Activated CD4-positive, alpha-beta T cell treated with anti-CD3 and anti-CD28 coated beads, Interleukin-2, amount 50 U/mL, for 16 hours (primary cell): ENCODE data around the gene GORASP1.
A peak's percentile ranks its signal among the peaks of the same experiment; 100 is the strongest.

Experiments
- DNase-seq: peaks from one replicate; pipeline ENCODE4 v3.0.0-alpha.2; 2020

Gene GORASP1

DNA sequence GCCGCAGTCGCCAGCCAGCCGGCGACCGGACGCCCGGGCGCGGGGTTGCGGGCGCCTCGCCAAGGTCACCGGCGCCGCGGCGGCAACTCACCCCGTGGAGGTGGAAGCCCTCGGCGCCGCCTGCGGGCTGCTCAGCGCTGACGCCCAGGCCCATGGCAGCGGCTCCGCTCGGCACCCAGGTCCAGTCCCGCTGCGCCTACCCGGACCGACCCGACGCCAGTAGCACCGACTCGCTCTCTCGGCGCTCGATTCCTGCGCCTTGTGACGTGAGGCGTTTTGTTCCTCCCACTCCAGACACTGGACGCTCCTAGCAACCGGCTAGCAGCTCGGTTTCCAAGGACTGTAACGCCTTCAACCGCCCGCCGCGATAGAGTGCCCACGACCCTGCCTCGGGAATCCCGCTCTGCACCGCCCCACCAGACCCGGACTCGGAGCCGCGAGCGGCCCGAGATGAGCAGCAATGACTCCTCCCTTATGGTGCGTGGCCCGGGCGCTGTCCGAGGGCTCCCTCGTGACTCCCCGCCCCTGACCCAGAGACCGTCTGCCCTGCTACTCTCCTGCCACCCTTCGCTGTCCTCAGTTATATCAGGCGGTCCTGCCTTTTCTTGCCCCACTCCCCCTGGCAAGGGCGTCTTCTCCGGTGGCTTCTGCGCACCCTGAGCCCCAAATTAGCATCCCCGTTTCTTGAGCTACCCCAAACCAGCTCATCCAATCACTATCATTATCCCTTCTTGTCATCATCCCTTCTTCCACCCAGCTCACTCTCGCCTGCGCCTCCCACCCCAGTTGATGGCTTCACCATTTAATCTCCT is at the start of gene GORASP1, which contains the start of gene TTC21A:
GORASP1 (minus strand) TSS at position 240 of the 812 bp plus-strand sequence; CDS start at position 154, 86 bp downstream.
TTC21A (plus strand) TSS at position 293 of the 812 bp plus-strand sequence; CDS start at position 451, 158 bp downstream.
- peak; percentile 75 for DNase-seq

DNA sequence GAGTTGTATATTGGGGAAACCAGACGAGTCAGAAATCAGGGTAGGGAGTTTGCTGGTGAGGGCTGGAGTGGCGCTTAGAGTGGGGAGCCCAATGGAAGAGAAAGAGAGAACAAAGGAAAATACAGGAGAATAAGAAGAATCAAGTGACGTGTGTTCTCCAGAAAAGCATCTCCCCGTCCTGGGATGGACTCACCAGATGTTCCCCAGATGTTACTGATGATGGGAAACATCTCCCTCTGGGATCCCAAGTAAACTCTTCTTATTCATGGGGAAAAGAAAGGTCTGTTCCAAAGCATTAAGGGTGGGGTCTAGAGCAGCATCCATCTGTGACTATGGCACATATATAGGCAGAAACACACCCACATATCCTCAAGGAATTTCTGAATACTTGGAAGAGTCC is 49.0 kb upstream of the GORASP1 start:
- no peak for DNase-seq

DNA sequence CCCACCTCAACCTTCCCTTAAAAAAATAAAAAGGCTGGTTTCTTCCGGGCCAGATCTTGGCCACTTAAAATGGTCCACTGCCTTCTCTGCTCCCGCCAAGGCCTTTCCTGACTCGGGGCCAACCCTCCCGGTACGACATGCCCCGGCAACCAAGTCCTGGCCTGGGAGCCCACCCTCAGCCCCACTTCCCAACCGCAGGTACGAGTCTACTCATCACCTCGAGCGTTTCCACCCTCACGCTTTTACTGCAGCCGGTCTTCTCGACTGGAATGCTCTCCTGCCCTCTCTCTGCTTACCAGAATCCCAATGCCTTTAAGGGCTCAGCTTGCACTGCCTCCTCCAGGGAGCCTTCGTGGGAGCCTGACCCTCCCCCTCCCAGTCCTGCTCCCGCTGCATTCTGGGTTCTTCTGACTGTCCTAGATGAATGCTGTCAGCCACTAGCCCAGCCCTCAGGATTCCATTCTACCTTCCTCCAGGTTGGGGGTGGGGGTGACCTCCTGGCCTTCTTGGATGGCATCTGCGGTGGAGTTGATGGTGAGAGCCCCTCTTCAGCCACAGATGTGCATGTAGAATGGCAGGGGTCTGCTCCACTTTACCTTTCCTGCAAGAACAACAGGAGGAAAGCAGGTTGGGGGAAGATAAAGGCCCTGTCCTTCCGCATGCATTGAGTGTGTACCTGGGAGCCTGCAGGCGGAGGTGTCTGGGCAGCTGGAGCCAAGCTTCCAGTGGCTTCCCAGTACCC is 47.0 kb upstream of the GORASP1 start:
- no peak for DNase-seq

DNA sequence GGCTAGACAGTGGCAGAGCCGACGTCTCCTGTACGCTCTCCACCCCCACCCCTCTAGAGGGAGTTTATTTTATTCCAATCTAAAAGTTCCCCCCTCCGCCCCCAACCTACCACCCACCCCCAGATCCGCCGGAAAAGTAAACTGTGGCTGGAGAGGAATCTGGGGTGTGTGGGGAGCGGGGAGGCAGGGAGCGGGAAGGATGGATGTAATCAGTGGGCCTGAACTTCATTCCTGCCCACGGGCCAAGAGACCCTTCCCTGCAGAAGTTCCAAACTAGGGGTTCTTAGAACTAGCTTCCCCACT is 46.5 kb upstream of the GORASP1 start:
- no peak for DNase-seq

DNA sequence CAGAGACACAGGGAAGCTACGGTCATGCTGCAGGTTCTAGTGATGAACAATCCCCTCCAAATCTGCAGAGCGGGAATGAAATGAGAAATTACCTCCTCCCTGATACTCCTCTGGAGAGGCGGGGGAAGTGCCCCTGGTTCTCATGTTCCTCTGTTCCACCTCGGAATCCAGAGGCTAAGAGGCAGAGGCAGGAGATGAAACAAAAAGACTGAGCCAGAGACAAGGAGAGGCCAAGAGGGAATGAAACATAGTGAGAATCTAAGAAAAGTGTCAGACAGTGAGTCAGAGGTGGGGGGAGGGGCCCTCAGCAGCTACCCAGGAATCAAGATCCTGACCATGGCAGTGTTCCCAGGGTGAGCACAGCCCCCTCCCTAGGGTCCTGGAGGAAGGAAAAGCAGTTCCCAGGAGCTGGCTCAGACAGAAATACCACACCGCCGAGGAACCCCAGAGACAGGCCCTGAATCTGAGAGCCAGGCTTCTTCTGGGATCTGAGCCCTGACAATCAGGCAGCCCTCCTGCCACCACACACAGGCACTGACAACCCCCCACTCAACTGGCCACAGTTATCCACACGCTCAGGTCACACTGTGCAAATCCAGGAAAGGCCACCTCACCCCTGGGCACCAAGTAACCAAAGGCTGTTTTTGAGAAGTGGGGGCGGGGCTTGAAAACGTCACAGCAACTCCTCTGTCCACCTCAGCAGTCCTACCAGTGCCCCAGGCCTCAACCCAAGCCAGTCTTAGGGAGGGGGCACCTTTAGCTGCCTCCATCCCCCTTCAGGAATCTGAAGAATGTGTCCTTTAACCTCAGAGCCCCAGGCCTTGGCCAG is 43.6 kb upstream of the GORASP1 start:
- peak; percentile 40 for DNase-seq

DNA sequence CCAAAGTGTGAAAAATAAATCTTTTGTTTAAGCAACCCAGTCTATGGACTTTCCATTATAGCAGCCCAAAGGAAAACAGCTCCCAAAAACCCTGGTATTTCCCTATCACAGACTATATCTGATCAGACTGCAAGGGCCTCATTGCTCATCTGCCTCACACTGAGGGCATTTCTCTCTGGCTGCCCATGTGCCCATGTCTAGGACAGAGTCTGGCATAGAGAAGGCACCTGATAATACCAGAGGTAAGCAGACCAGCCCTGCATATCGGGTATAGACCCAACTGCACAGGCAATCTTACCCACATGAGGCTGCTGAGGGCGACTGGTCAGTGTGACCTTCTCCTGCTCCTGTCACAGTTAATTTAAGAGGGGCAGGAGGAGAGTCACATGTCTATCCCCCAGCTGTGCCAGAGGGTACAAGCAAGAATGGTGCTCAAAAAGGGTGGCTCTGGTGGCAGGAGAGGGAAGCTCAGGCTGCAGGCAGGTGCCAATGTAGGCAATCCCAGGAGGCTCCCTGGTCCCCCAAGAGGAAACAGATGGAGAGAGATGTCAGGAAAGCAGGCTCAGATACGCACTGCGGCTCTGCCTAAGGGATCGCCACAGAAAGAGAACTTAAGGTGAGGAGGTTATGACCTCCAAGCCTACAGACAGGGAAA is 42.8 kb upstream of the GORASP1 start:
- DNase-seq = no peak

DNA sequence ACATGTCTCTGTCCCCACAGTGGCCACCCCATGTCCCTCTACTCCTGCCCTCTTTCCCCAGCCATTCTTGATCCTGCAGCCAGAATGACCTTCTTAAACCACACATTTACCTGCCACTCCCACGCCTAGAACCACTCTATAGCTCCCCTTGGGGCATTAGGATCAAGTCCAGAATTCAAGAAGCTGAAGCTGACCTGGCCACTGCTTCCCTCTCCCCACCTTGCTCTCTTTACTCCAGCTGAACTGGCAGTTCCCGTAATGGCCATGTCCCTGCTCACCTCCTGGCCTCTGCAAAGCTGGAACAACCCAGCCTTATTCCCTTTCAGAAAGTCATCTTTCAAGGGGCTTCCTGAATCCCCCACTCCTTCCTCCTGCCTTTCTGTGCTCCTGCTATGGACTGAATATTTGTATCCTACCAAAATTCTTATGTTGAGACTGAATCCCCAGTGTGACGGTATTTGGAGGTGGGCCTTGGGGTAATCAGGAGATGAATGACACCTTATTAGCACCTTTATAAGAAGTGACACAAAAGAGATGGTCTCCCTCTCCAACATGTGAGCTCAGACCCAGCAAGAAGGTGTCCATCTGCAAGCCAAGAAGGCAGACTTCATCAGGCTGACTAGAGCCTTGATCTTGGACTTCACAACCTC is 42.2 kb upstream of the GORASP1 start:
- DNase-seq = no peak

DNA sequence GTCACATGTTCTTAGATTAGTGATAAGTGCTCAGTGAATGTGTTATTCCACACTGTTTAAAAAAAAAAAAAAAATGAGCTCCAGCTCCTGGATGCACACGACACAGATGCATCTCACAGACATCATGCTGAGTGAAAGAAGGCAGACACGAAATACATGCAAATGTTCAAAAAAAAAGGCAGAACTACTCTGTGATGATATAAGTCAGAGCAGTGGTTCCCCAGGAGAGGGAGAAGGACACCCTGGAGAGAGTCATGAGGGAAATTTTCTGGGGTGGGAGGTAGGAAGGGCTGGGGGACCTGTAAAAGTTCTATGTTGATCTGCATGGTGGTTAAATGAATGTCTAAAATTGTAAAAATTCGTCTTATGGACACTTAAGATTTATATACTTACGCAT is 41.6 kb upstream of the GORASP1 start:
- no peak for DNase-seq

DNA sequence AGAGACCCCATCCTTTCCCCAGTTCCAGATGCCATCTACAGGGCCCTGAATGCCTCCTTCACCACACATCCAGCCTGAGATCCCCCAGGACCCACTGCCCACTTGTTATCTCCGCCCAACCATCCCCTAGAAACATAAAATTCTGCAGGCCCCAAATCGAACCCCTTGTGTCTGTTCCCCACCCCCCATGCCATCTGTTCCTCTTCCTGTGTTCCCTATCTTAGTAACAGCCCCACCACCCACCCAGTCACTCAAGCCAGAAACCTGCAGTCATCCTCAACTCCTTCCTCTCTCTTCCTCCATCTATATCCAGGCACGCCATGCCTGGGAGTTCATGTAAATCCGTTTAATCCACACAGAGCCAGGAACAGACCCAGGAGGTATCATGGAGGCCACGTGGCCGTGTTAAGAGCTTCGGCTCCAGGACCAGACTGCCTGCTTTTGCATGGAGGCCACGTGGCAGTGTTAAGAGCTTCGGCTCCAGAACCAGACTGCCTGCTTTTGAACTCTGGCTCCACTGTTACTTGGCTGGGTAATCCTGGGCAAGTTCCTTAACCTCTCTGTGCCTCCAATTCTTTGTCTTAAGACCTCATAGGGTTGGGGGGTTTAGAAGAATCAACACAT is 41.1 kb upstream of the GORASP1 start:
- DNase-seq = peak; percentile 25

DNA sequence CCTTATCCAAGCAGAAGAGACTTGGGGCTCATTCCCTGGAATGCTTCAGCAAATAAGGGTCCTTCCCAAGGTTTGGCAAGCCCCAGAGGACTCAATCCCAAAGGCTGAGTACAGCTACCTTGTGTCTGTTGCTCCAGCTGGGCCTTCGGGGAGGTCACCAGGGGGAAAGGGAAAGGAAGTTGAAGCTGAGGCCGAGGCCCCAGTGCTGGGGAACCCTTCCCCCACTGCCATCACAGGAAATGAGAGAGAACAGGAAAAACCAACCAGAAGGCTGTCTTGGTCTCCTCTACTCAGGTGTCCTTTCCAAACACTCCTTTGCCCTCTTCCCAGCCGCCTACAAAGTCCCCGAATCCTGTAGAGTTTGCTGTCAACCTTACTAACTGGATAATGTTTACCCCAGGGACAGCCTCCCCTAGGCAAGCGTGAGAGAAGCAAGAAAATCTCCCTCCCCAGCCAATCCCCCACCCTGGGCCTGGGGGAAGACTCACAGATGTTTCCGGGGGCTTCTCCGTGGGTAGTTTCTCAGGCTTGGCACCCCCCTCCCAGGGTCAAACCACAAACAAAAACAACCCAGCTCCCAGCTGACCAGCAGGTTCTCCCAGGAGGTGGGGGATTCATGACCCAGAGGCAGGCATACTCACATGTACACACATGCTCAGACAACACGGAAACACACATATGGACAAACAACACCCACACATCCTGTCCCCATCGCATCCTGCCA is 40.4 kb upstream of the GORASP1 start:
- peak; percentile 75 for DNase-seq

DNA sequence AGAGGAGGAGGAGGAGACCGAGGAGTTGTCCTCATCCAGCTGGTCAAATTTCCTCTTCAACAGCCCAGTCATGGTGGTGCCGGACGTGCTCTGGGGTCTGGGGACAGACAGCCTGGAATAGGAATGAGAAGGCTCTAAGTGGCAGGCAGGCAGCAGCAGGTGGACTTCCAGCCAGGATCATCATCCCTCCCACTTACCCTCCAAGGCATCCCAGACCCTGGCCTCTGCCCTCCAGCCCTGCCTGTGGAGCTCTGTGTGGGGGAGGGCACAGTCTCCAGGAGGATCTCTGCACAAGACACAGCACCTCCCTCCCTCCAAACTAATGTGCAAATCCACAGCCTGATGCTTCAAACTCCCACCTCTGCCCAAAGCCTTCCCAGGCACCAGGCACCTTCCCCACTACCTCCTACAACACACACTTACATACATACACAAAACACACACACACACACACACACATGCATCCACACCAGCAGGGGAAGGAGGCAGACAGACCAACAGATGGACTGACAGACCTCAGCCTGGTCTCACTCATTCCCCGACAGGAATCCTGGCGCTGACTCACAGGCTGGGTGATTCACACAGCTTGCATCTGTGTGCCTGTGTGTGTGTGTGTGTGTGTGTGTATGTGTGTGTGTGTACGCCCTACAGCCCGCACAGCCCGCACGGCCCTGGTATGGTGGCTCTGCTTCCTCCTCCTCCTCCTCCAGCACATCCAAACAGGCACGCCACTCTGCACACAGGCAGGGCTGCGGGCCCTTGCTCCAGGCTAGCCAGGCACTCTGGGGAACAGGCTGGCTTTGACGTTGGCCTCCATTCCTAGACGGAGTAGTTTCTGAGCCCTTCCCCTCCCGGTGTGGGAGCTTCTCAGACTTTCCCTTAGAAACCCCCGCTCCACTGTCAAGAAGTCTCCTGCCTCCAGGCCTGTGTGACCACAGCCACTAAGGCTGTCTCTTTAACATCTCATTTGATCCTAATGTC is 39.5 kb upstream of the GORASP1 start:
- DNase-seq = peak; percentile 86

DNA sequence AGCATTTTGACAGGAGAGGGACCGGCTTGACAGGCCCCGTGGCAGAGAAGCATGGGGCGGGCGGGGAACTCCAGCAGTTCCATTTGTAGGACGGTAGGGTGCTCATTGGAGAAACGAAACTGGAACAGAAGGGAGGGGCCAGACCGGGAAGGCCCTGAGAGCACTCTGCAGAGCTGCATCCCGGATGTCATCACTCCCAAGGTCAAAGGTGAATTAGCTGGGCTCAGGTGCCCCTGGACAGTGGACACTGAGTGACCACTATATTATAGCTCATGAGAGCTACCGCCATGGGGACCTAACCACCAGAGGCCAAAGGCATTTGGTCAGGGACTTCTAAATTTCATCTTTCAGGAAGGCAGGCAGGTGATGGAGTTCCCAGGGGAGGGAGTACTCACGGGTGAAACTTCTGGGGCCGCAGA is 38.7 kb upstream of the GORASP1 start:
- no peak for DNase-seq

DNA sequence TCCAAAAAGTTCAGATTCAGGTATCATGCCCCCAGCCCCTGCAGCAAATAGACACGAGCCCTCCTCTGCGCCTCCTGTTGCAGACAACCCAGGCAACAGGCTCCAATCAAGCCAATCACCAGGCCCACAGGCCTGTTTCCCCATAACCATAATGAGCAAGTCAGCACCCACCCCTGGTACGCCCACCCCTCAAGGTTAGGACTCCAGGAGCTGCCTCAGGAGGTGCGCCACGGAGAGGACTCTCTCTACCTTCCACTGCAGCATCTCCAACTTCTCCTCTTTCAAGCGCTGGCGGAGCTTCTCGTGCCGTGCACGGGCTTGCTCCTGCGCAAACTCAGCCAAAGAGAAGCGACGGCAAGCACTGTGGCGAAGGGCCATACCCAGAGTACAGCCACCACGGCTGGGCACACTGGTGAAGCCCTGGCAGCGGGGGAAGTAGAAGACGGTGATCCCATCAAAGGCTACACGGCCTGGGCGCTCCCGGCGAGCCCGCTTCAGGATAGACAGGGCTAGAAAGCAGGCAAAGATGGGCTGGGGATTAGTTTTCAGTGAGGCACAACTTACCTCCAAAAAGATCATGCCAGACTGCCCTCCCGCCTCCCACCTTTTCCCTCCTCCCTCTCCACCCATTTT is 37.4 kb upstream of the GORASP1 start:
- no peak for DNase-seq

DNA sequence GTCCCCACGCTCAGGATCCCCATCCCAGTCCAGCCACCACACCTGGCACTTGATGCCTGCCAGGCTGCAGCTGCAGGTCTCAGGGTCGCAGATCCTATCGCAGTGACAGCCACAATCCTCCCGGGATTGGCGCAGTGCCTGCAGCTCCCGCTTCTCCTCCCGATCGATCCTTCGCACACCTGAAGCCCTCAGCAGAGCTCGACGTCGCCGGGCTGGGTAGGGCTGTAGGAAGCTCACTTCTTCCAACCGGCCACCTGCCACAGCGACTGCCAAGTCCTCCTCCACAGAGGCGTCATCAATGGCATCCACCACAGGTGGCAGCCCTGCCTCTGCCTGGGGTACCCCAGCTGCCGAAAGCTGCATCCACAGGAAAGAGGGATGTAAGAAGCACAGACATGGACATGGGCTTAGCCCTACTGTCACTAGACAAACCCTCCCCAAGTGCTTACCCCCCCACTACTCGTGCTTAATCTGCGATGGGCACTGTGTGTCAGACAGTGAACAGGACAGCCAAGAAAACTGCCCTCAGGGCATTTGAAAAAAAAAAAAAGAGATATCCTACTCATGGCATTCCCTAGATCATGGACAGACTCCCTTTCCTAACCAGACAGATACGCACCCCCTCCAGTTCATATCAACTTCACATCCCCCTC is 36.8 kb upstream of the GORASP1 start:
- no peak for DNase-seq

DNA sequence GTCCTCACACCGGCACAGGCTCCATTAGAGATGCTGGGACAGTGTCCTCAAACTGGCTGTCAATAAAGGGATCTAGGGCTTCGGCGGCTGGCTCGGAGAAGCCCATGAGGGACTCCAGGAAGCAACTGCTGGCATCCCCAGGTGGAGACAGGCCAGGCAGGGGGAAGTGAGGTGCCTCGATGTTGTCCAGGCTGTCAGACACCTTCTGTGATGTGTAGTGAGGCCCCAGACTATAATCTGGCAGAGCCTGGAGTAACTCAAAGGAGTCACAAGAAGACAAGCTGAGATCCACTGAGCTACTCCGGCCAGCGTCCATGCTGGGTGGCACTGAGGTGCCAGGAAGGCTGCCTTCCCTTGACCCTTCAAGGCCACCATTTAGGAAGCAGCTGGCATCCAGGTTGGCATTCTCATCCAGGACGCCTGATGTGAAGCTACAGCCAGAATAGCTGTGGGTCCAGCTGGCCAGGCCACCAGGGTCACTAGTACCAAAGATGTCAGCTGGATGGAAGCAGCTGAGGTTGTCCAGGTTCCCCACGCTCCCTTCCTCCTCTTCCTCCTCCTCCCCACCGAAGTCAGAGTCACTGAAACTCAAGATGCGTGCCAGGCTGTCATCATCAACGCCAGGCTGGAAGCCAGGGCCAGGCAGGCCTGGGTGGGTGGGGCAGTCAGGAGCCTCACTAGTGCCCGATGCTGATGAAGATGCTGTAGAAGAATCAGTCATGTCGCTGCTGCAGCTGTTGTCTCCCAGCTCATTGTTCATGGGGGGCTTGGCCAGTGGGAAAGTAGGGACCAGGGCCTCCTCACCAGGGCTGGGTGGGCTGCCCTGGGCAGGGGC is 35.8 kb upstream of the GORASP1 start:
- DNase-seq = no peak

DNA sequence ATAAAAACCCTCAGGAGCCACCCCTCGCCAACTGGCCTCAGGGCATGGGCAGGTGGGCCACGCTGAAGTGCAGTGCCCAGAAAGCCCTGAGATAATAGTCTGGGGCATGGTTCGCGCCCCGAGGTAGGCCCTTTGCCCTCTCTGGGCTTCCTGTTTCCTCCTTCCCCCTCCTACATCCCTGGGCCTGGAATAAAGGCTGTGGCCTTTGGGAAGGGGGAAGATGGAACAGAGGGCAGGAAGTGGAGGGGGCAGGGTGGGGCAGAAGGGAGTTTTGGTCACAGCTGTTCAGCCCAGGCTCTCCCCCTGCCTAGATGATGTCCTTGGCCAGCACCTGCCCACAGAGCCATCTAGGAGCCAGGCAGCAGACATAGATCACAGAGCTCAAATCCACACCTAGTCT is 34.6 kb upstream of the GORASP1 start:
- no peak for DNase-seq

DNA sequence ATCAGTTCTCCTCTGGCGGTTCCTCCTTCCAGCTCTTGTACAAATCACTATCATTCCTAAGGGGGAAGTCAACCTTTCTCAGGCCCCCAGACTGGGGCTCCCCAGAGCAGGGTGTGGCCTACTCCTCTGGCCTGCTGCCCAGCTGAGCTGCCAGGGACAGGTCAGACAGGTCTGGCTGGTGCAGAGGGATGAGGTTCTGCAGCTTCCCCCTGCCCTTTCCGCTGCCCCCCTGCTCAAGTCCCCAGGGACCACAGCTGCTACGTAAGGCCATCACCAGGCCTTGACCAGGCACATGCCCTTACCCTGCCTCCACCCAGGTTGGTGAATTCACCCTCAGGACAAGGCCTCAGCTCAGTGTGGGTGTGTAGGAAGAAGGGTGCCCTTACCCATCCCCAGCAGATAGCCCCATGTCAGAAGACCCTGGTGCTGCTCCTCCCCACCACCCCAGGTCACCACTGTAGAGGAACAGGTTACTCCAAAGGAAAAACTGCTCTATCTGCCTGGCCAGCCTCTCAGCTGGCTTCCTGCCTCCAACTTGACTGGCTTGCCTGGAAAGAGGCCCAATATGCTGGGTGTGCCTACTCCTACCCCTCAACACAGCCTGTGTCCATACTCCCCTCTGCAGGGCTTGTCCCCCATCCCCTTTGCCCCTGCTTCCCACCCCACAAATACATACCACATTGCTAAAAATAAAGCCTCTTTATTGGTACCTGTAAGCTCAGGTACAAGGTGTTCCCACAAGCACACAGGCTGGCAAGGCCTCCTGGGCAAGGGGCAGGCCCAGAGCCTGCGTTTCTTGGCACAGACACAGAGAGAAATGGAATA is 34.0 kb upstream of the GORASP1 start:
- DNase-seq = no peak
